ENCODE measurements around the gene GPATCH8.

The GPATCH8 gene

DNA sequence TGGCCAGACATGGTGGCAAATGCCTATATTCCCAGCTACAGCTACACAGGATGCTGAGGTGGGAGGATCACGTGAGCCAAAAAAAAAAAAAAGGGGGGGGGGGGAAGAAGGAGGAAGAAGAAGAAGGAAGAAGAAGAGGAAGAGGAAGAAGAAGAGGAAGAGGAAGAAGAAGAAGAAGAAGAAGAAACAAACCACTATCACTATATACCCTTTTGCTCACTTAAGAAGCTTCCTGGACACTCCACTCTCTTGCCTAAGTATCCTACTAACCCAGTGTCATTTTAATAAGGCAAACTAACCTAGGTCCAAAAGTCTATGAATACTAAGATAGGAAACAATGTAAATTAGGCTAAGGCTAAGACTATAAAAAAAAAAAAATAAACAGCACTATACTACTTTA, 54.8 kb downstream of the GPATCH8 start:
- no peaks in the 10 kb centered on the region for H3K27me3 ChIP-seq (ENCODE audit: control insufficient read depth, insufficient read depth, low read length)
- H3K9me3 ChIP-seq (ENCODE audit: control insufficient read depth, insufficient read depth, low read length): no peaks in the 10 kb centered on the region
- H3K9ac ChIP-seq (ENCODE audit: low read depth, low read length): no peak overlapping the region
- H3K4me1 ChIP-seq (ENCODE audit: control insufficient read depth, insufficient read depth, low read length): peaks cover 3% of the 10 kb centered on the region; the same call in 1 of the 2 replicates
- H3K36me3 ChIP-seq (ENCODE audit: control insufficient read depth, insufficient read depth, low read length): no peaks in the 10 kb centered on the region
- no peak overlapping the region for H3K4me3 ChIP-seq (ENCODE audit: low read depth, low read length)
- no peak overlapping the region for H3K27ac ChIP-seq (ENCODE audit: low read depth, low read length)

- H3K4me1 ChIP-seq (ENCODE audit: control insufficient read depth, insufficient read depth, low read length): peaks cover 3% of the 10 kb centered on the region; the same call in 1 of the 2 replicates
- H3K27ac ChIP-seq (ENCODE audit: low read depth, low read length): no peak overlapping the region
- H3K9ac ChIP-seq (ENCODE audit: low read depth, low read length): no peak overlapping the region
- no peaks in the 10 kb centered on the region for H3K9me3 ChIP-seq (ENCODE audit: control insufficient read depth, insufficient read depth, low read length)
- H3K27me3 ChIP-seq (ENCODE audit: control insufficient read depth, insufficient read depth, low read length): no peaks in the 10 kb centered on the region
- H3K4me3 ChIP-seq (ENCODE audit: low read depth, low read length): no peak overlapping the region
- 0 out of 2 replicates have a peak, but pooled peaks cover 3% of the 10 kb centered on the region for H3K36me3 ChIP-seq (ENCODE audit: control insufficient read depth, insufficient read depth, low read length)
Measured at GRCh38 chr17:44444735-44445105, 58.5 kb downstream of the GPATCH8 start.

- no peak overlapping the region for H3K27ac ChIP-seq (ENCODE audit: low read depth, low read length)
- H3K9ac ChIP-seq (ENCODE audit: low read depth, low read length): no peak overlapping the region
- peaks cover 12% of the 10 kb centered on the region for H3K4me1 ChIP-seq (ENCODE audit: control insufficient read depth, insufficient read depth, low read length)
- H3K36me3 ChIP-seq (ENCODE audit: control insufficient read depth, insufficient read depth, low read length): peaks cover 3% of the 10 kb centered on the region; the same call in 1 of the 2 replicates
- H3K27me3 ChIP-seq (ENCODE audit: control insufficient read depth, insufficient read depth, low read length): no peaks in the 10 kb centered on the region
- no peaks in the 10 kb centered on the region for H3K9me3 ChIP-seq (ENCODE audit: control insufficient read depth, insufficient read depth, low read length)
- H3K4me3 ChIP-seq (ENCODE audit: low read depth, low read length): no peak overlapping the region
Measured at GRCh38 chr17:44442806-44443205, 60.4 kb downstream of the GPATCH8 start.

- peaks cover 9% of the 10 kb centered on the region for H3K4me1 ChIP-seq (ENCODE audit: control insufficient read depth, insufficient read depth, low read length)
- no peak overlapping the region for H3K9ac ChIP-seq (ENCODE audit: low read depth, low read length)
- no peak overlapping the region for H3K4me3 ChIP-seq (ENCODE audit: low read depth, low read length)
Measured at GRCh38 chr17:44439168-44439567, 64.0 kb downstream of the GPATCH8 start.

DNA sequence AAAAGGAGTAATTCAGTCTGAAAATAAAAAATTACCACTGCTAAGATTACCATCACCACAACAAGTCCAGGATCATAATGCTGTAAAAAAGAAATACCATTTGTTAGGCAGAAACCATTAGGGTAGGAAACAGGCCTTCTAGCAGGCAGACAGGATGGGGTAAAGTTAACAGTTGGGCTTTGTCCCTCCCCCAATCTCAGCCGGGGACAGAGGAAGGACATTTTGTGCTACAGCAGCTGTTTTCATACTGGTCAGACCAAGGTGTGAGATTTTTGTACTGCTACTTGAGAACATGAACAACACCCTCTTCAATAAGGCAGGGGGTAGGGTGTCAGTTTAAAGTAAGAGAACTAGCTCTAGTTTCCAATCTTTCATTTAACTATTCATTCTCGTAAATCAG, 64.6 kb downstream of the GPATCH8 start:
- Histone ChIP-seq H3K27me3 (ENCODE audit: control insufficient read depth, insufficient read depth, low read length) (no peaks in the 10 kb centered on the region), H3K36me3 (ENCODE audit: control insufficient read depth, insufficient read depth, low read length) (peaks cover 32% of the 10 kb centered on the region), H3K4me1 (ENCODE audit: control insufficient read depth, insufficient read depth, low read length) (peaks cover 9% of the 10 kb centered on the region), H3K27ac (ENCODE audit: low read depth, low read length) (peak overlapping the region; percentile 5), H3K9me3 (ENCODE audit: control insufficient read depth, insufficient read depth, low read length) (no peaks in the 10 kb centered on the region), H3K4me3 (ENCODE audit: low read depth, low read length) (no peak overlapping the region), H3K9ac (ENCODE audit: low read depth, low read length) (no peak overlapping the region)

More at GRCh38 chr17:44439168-44439567, 64.0 kb downstream of the GPATCH8 start:
- peak overlapping the region; percentile 5 for H3K27ac ChIP-seq (ENCODE audit: low read depth, low read length)
- no peaks in the 10 kb centered on the region for H3K27me3 ChIP-seq (ENCODE audit: control insufficient read depth, insufficient read depth, low read length)
- H3K9me3 ChIP-seq (ENCODE audit: control insufficient read depth, insufficient read depth, low read length): no peaks in the 10 kb centered on the region
- peaks cover 27% of the 10 kb centered on the region for H3K36me3 ChIP-seq (ENCODE audit: control insufficient read depth, insufficient read depth, low read length)

DNA sequence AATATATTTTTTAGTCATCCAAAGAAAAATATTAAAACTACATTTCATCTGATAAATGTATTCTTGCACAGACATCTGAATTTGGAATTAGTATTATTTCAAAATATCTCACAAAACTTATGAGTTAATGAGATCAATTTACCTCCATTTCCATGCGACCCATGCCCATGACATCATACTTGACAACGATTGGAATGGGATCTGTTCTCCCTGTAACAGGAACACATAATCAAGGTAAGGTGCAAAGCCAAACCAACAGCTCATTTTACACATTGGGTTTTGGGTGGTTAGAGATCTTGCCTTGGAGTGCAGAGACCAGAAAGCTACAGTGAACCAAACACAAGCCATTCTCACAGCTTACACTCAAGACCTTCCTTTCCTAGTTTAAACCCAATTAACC, 66.9 kb downstream of the GPATCH8 start:
- Histone ChIP-seq H3K9ac (ENCODE audit: low read depth, low read length) (no peak overlapping the region), H3K4me3 (ENCODE audit: low read depth, low read length) (no peak overlapping the region), H3K27ac (ENCODE audit: low read depth, low read length) (no peak overlapping the region), H3K4me1 (ENCODE audit: control insufficient read depth, insufficient read depth, low read length) (peaks cover 9% of the 10 kb centered on the region), H3K36me3 (ENCODE audit: control insufficient read depth, insufficient read depth, low read length) (peaks cover 55% of the 10 kb centered on the region), H3K9me3 (ENCODE audit: control insufficient read depth, insufficient read depth, low read length) (no peaks in the 10 kb centered on the region), H3K27me3 (ENCODE audit: control insufficient read depth, insufficient read depth, low read length) (no peaks in the 10 kb centered on the region)

GRCh38 chr17:44432254-44433157, 70.7 kb downstream of the GPATCH8 start:
- Histone ChIP-seq H3K9ac (ENCODE audit: low read depth, low read length) (no peak overlapping the region), H3K27me3 (ENCODE audit: control insufficient read depth, insufficient read depth, low read length) (no peaks in the 10 kb centered on the region), H3K36me3 (ENCODE audit: control insufficient read depth, insufficient read depth, low read length) (peaks cover 66% of the 10 kb centered on the region), H3K4me3 (ENCODE audit: low read depth, low read length) (no peak overlapping the region), H3K9me3 (ENCODE audit: control insufficient read depth, insufficient read depth, low read length) (no peaks in the 10 kb centered on the region), H3K27ac (ENCODE audit: low read depth, low read length) (no peak overlapping the region), H3K4me1 (ENCODE audit: control insufficient read depth, insufficient read depth, low read length) (no peaks in the 10 kb centered on the region)

DNA sequence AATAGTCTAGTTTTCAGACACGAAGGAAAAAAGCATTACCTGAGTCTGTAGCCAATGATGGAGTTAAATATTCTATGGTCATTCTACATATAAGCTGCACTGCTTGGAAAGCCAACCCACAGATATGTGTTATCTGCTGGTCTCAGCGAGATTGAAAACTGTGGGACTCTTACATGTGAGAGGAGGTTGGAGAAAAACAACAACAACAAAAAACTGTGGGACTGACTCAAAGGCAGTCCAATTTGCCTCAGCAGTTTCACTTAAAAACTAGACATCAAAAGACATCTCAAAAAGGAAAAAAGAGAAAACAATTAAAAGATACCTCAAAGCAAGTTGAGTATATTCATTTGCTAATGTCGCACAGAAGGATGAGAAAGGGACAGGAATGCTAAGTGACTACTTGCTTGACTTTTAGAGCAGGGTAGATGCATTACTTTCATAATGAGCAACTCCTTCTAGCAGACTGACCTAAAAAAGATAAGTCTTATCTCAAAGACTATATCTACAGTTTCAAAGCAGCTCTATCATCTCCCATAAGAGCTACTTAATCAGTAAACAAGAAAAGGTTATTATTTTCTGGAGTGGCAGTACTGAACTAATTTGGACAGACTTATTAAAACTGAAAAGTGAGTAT, 78.3 kb downstream of the GPATCH8 start:
- Histone ChIP-seq H3K27me3 (ENCODE audit: control insufficient read depth, insufficient read depth, low read length) (no peaks in the 10 kb centered on the region), H3K4me1 (ENCODE audit: control insufficient read depth, insufficient read depth, low read length) (peaks cover 3% of the 10 kb centered on the region; the same call in 1 of the 2 replicates), H3K36me3 (ENCODE audit: control insufficient read depth, insufficient read depth, low read length) (peaks cover 43% of the 10 kb centered on the region), H3K9ac (ENCODE audit: low read depth, low read length) (no peak overlapping the region), H3K9me3 (ENCODE audit: control insufficient read depth, insufficient read depth, low read length) (no peaks in the 10 kb centered on the region), H3K4me3 (ENCODE audit: low read depth, low read length) (no peak overlapping the region), H3K27ac (ENCODE audit: low read depth, low read length) (no peak overlapping the region)

- Histone ChIP-seq H3K27ac (ENCODE audit: low read depth, low read length) (peak overlapping the region; percentile 14), H3K36me3 (ENCODE audit: control insufficient read depth, insufficient read depth, low read length) (peaks cover 47% of the 10 kb centered on the region), H3K27me3 (ENCODE audit: control insufficient read depth, insufficient read depth, low read length) (no peaks in the 10 kb centered on the region), H3K4me3 (ENCODE audit: low read depth, low read length) (no peak overlapping the region), H3K9me3 (ENCODE audit: control insufficient read depth, insufficient read depth, low read length) (no peaks in the 10 kb centered on the region), H3K4me1 (ENCODE audit: control insufficient read depth, insufficient read depth, low read length) (no peaks in the 10 kb centered on the region), H3K9ac (ENCODE audit: low read depth, low read length) (no peak overlapping the region)
Measured at GRCh38 chr17:44417553-44417952, 85.7 kb downstream of the GPATCH8 start.

DNA sequence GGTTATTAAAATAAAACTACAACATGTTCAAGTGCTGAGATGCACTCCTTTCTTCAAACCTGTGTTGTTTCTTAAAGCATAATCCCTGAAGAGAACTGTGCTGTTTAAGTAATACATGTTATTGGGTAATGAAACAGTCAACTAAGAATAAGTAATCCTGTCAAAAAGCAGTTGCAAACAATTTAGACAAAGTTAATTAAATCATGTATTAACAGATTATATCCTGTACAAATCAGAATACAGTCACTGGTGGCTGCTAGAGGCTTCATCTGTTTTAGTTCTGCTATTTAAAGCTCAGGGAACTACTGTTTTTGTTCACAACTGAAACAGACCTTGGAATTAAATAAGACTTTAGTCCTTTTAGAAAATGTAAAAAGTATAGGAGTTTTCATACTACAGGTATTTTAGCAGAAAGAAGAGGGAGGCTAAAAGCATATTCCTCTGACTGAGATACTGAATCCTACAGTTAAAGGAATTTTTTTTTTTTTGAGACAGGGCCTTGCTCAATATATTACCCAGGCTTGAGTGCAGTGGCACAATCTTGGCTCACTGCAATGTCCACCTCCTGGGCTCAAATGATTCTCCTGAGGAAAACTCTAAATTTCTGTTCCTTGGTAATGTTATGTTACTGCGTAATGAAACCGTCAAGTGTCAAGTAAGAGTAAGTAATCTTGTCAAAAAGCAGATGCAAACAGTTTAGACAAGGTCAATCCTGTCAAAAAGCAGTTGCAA, 86.5 kb downstream of the GPATCH8 start:
- H3K4me3 ChIP-seq (ENCODE audit: low read depth, low read length): no peak overlapping the region
- no peaks in the 10 kb centered on the region for H3K27me3 ChIP-seq (ENCODE audit: control insufficient read depth, insufficient read depth, low read length)
- no peak overlapping the region for H3K9ac ChIP-seq (ENCODE audit: low read depth, low read length)
- H3K27ac ChIP-seq (ENCODE audit: low read depth, low read length): peak overlapping the region; percentile 14
- H3K36me3 ChIP-seq (ENCODE audit: control insufficient read depth, insufficient read depth, low read length): peaks cover 42% of the 10 kb centered on the region
- no peaks in the 10 kb centered on the region for H3K4me1 ChIP-seq (ENCODE audit: control insufficient read depth, insufficient read depth, low read length)
- H3K9me3 ChIP-seq (ENCODE audit: control insufficient read depth, insufficient read depth, low read length): no peaks in the 10 kb centered on the region
